Hepatocyte (in vitro differentiated cells): ENCODE measurements around the gene RASSF4.

Experiments
- EZH2 ChIP-seq: fragments of 200-600 bp; sonication (generic); IDR thresholded peaks from 2 replicates; pipeline ENCODE4 v1.6.1; 2016; ENCODE audit warnings: antibody characterized with exemption, mild to moderate bottlenecking, borderline replicate concordance
- EZH2phosphoT487 ChIP-seq: fragments of 200-600 bp; sonication (generic); IDR thresholded peaks from one replicate; pipeline ENCODE4 v1.6.1; 2018; ENCODE audit warnings: antibody characterized with exemption, mild to moderate bottlenecking, low read depth, moderate library complexity; ENCODE audit not compliant: unreplicated experiment, severe bottlenecking
- TF ChIP-seq, protein P1 (sequence below): fragments of 200-600 bp; sonication (generic); IDR thresholded peaks from 2 replicates; pipeline ENCODE4 v1.5.1; 2016; ENCODE audit warnings: antibody characterized with exemption, mild to moderate bottlenecking; ENCODE audit not compliant: poor library complexity

DNA sequence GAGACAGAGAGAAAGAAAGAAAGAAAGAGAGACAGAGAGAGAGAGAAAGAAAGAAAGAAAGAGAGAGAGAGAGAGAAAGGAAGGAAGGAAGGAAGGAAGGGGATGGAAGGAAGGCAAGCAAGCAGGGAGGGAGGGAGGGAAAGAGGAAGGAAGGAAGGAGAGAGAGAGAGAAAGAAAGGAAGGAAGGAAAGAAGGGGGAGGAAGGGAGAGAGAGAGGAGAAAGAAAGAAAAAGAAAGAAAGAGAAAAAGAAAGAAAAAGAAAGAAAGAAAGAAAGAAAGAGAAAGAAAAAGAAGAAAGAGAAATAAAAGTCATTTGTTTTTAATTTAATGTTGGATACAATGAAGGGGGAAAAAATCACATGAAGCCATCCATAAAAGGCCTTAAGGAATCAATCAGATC, 4.6 kb upstream of the RASSF4 start:
- TF ChIP-seq, protein P1, sequence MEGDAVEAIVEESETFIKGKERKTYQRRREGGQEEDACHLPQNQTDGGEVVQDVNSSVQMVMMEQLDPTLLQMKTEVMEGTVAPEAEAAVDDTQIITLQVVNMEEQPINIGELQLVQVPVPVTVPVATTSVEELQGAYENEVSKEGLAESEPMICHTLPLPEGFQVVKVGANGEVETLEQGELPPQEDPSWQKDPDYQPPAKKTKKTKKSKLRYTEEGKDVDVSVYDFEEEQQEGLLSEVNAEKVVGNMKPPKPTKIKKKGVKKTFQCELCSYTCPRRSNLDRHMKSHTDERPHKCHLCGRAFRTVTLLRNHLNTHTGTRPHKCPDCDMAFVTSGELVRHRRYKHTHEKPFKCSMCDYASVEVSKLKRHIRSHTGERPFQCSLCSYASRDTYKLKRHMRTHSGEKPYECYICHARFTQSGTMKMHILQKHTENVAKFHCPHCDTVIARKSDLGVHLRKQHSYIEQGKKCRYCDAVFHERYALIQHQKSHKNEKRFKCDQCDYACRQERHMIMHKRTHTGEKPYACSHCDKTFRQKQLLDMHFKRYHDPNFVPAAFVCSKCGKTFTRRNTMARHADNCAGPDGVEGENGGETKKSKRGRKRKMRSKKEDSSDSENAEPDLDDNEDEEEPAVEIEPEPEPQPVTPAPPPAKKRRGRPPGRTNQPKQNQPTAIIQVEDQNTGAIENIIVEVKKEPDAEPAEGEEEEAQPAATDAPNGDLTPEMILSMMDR: no peak
- TF ChIP-seq EZH2 (no peak), EZH2phosphoT487 (no peak)
